Stimulated activated CD4-positive, alpha-beta T cell treated with anti-CD3 and anti-CD28 coated beads, Interleukin-12 subunit alpha, Interleukin-12 subunit beta, amount 100 ng/mL, for 4 hours (primary cell): ENCODE results near the gene TMEM88.
"Not testable (repeated sequence)": the region's sequence is repeated elsewhere in the genome, so short reads cannot be mapped to it uniquely, and the experiment has no call there.

Source experiments
- DNase-seq: peaks from one replicate; pipeline ENCODE4 v3.0.0-alpha.2; 2020

Gene TMEM88

GRCh38 chr17:7857713-7858521 lies 3.1 kb downstream of the TMEM88 start, which contains the start of gene CYB5D1:
Gene CYB5D1 (plus strand): TSS chr17:7858003. CDS start chr17:7858135, 132 bp downstream.
- peak; percentile 80 for DNase-seq

GRCh38 chr17:7858522-7858810 lies 3.6 kb downstream of the TMEM88 start:
- DNase-seq = no peak

GRCh38 chr17:7859028-7859427 lies 4.2 kb downstream of the TMEM88 start:
- no peak for DNase-seq

- no peak for DNase-seq
These were observed 8.0 kb downstream of the TMEM88 start for GRCh38 chr17:7862692-7863437.

GRCh38 chr17:7864384-7864783 lies 9.5 kb downstream of the TMEM88 start:
- DNase-seq = not testable (repeated sequence)

- DNase-seq = no peak
These were observed 10.3 kb downstream of the TMEM88 start for GRCh38 chr17:7864995-7865650.

DNA sequence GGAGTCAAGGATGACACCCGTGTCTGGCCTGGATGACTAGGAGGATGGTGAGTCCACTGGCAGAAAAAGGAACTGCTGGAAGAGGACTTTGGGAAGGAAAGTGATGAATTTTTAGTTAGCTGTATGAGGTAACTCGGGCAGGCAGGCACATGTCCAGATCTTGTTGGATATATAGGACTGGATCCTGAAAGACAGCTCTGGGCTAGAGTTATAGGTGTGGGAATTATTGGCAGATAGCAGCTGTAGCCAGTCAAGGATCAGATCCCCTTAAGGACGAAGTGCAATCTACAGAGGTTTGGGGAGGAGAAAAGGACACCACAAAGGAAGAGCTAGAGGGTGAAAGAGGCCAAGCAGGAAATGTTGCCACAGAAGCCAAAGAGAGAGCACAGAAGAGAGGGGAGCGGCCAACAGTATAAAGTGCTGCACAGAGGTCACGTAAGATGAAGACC lies 13.0 kb downstream of the TMEM88 start:
- DNase-seq = no peak

DNA sequence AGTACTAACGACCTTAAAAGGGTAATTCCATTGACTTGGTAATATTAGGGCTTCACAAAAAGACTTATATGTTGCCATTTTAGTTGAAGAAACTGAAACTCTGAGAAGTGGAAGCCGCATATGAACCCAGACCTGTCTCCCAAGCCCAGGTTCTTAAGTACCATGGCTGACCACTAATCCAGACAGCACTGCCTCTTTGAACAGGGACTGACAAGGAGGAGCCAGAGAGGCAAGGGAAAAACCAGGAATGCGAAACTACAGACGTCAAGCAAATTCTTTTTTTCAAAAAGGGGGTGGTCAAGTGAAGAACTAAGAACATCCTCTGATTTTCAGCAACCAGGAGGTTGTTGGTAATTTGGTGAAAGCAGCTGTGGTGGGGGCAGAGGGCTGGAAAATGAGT lies 18.2 kb downstream of the TMEM88 start:
- DNase-seq = no peak

GRCh38 chr17:7875804-7876370 lies 21.0 kb downstream of the TMEM88 start:
- no peak for DNase-seq

- no peak for DNase-seq
These were observed 23.4 kb downstream of the TMEM88 start for GRCh38 chr17:7878234-7878633.

DNA sequence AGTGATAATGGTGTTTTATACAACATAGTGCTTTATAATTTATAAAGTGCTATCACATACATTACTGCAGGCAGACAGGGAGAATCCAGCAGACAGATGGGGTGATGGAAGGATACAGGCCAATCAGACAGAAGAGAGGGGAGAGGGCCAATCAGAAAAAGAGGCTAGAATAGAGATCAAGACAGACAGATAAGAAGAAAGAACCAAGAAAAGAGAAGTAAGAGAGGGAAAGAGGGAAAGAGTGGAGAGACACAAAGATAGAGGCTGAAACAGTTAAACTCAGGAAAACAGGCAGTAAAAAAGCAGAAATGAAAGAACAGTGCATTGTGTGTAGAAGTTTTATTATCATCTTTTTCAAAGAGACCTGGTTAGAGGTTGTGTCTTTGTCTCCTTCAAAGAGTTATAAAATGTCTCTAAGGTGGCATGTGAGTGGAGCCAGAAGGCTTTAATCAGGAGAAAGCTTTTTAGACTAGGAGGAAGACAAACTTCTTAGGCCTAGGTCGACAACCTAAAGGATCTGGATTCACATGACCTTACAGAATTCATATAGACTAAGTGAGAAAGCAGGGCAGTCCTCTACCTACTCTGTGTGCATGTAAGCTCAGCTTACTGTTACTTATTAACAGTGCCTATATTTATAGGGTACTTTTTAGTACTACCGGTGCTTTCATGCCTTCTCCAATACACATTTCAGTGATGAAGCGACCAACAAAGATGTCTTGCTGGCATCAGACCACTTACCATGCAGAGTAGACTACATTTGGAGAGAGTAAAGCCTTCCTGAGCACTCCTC lies 25.4 kb downstream of the TMEM88 start:
- no peak for DNase-seq

- DNase-seq = no peak
These were observed 26.6 kb downstream of the TMEM88 start for GRCh38 chr17:7881276-7882054.

DNA sequence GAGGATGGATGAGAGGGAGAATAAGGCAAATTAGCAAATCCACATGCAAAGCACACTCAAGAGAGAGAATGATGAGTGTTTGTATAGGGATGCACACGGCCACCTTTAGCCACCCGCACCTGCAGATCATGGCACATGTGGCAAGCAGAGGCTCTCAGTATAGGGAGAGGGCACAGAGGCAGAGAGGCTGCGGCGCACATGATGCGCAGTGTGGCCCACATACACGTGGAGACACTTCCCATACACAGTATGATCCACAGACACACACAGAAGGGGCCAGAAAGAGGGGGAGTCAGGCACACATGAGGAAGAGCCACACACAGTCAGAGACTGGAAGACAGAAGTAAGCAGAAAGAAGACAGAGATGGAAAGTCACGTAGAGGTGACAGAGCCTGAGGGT lies 27.2 kb downstream of the TMEM88 start:
- no peak for DNase-seq

GRCh38 chr17:7882629-7883028 lies 27.8 kb downstream of the TMEM88 start:
- DNase-seq = no peak

- DNase-seq = peak; percentile 27
These were observed 29.0 kb downstream of the TMEM88 start for GRCh38 chr17:7883781-7884386.

- peak; percentile 45 for DNase-seq
These were observed 29.9 kb downstream of the TMEM88 start for GRCh38 chr17:7884581-7885366.

DNA sequence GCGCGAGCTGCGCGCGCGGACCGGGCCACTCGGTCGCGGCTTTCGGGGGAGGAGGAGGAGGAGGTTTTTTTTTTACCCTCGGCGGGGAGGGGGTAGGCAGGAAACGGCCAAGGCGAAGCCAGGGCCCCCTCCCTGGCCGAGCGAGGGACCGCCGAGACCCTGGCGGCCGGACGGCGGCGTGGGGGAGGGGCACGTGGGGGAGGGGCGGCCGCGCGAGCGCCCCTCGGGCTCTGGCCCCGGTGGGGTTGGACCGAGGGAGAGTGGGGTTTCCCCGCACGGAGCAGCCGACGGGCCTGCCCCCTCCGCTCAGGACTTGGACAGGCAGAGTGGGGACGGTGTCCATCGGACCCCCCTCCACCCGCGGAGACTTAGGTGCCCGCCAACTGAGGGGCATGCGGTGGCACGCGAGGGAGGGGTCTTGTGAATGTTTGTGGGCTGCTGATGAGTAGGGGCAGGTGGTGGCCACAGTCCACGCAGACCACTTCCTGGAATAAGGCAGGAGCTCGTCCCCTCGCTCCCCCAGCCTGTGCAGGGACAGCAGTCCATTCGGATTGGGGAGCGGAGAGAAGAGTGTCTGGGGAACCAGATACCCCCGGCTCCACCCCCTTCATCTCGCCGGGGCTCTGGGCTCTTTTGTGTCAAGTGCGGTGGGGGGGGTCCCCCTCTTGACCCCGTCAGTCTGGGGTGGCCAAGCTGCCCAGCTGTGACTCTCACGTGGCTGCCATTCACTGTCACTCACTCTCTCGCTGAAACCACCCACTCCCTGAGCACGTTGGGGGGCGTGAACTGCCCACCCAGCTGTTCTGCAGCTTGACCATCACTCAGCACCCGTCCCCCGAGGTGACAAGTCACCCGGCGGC lies 30.7 kb downstream of the TMEM88 start:
- peak; percentile 45 for DNase-seq

DNA sequence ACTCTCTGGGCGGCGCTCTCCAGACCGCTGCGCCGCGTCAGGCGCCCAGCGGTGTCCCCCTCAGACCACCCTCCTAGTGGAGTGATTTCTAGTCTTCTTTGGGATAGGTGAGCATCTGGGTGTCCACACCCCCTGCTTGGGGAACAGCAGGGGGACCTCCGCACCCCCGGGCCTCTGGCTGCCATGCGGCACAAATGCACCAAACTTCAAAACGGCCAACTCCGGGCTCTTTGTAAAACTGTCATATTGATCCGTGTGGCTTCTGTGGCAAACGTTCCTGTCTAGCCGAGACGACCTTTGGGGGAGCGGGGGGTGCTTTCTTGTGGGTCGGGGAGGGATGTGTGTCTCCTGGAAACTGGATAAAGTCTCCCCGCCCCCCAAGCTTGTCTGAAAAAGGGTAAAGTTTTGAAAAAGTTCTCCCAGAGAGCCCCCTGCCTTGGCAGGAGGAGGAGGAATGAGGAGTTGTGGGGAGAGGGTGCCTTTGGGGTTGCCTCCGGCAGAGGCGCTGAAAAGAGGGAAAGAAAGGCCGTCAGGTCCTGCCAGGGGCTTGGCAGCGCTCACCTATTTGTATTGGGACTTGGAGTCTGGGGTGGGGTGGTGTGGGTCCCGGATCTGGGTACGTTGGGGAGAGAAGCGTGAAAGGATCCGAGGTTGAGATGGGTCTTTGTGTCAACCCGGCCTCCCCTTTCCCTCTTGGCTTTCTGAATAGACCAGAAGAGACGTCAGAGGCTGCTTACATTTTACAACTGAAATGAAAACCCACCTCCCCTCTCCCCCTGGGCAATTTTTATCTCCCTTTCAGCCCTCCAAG lies 31.6 kb downstream of the TMEM88 start:
- DNase-seq = peak; percentile 44
